K562 (cell line): Measurements from ENCODE around the gene AGO3.

Source experiments
- BACH1 ChIP-seq: fragments of 200-800 bp; sonication (Bioruptor generic); IDR thresholded peaks from 2 replicates; pipeline ENCODE4 v1.6.1; 2016; ENCODE audit warnings: missing genetic modification characterization, missing compliant biosample characterization
- C11orf30 ChIP-seq: fragments of 450-650 bp; IDR thresholded peaks from 2 replicates; pipeline ENCODE4 v1.6.1; 2016; ENCODE audit warnings: low read depth, mild to moderate bottlenecking
- CTCF ChIP-seq, 3 experiments: IDR thresholded peaks in 2 of 3; conservative IDR thresholded peaks in 1 of 3; 2 replicates each; pipeline ENCODE4 v1.5.1; 2011 to 2012; ENCODE audit warnings: low read length in 3 of 3, mild to moderate bottlenecking in 3 of 3, control low read depth in 2 of 3, improper control_type of control experiment in 1 of 3, inconsistent platforms in 1 of 3, low read depth in 1 of 3, mixed read lengths in 1 of 3, moderate library complexity in 1 of 3; ENCODE audit not compliant: insufficient read depth in 2 of 3
- DACH1 ChIP-seq: fragments of 450-650 bp; IDR thresholded peaks from 2 replicates; pipeline ENCODE4 v1.6.1; 2018; ENCODE audit not compliant: partially characterized antibody
- HMG20A ChIP-seq: fragments of 450-650 bp; formaldehyde crosslinking; conservative IDR thresholded peaks from 2 replicates; pipeline ENCODE4 v1.4.0; 2020; ENCODE audit warnings: mild to moderate bottlenecking, mixed read lengths
- MAX ChIP-seq: sonication (generic); formaldehyde crosslinking; IDR thresholded peaks from 2 replicates; pipeline ENCODE4 v1.9.0; 2022; ENCODE audit warnings: mild to moderate bottlenecking, missing genetic modification reagents
- MTF1 ChIP-seq: fragments of 250-450 bp; sonication (Bioruptor Pico); IDR thresholded peaks from 2 replicates; pipeline ENCODE4 v1.9.0; 2021; ENCODE audit warnings: moderate library complexity, mild to moderate bottlenecking, inconsistent platforms, borderline replicate concordance
- MYC ChIP-seq, 2 experiments: fragments of 250-450 bp in 1 of 2; sonication (Bioruptor Pico) in 1 of 2; IDR thresholded peaks; 2 replicates each; pipeline versions ENCODE4 v1.5.1 to v1.6.1; 2012 to 2021; ENCODE audit warnings: low read depth in 2 of 2, borderline replicate concordance in 1 of 2, improper control_type of control experiment in 1 of 2, low read length in 1 of 2, mild to moderate bottlenecking in 1 of 2, moderate library complexity in 1 of 2
- PTTG1 ChIP-seq: fragments of 450-650 bp; IDR thresholded peaks from 2 replicates; pipeline ENCODE4 v1.6.1; 2016; ENCODE audit warnings: low read depth, mild to moderate bottlenecking, missing genetic modification characterization, missing compliant biosample characterization
- RCOR1 ChIP-seq, 2 experiments: IDR thresholded peaks; 2 replicates each; pipeline ENCODE4 v1.6.1; 2012; ENCODE audit warnings: low read depth in 2 of 2, low read length in 2 of 2, borderline replicate concordance in 1 of 2, improper control_type of control experiment in 1 of 2
- SMC3 ChIP-seq: conservative IDR thresholded peaks from 2 replicates; pipeline ENCODE4 v1.6.1; 2011; ENCODE audit warnings: low read depth, low read length, improper control_type of control experiment; ENCODE audit not compliant: insufficient read depth
- STAG1 ChIP-seq: sonication (generic); formaldehyde crosslinking; IDR thresholded peaks from 2 replicates; pipeline ENCODE4 v1.5.0; 2020; ENCODE audit warnings: missing genetic modification reagents, borderline replicate concordance
- ZNF586 ChIP-seq: fragments of 450-650 bp; formaldehyde crosslinking; conservative IDR thresholded peaks from 2 replicates; pipeline ENCODE4 v1.4.0; 2020; ENCODE audit warnings: mild to moderate bottlenecking, moderate library complexity

- TF ChIP-seq DACH1: no peak
- no peak for TF ChIP-seq MAX (CRISPR knock-in tag)
- no peak for TF ChIP-seq PTTG1
- TF ChIP-seq CTCF (IDR thresholded peaks at IDR 0.05 in 2 of 3, conservative IDR thresholded peaks at IDR 0.05 in 1 of 3; ENCODE audit: insufficient read depth in 2 of 3, low read depth in 1 of 3, low read length in 3 of 3): no peak
- no peak for TF ChIP-seq RCOR1 (IDR thresholded peaks at IDR 0.05; ENCODE audit: borderline replicate concordance in 1 of 2, low read depth in 2 of 2, low read length in 2 of 2)
- TF ChIP-seq SMC3: no peak
- TF ChIP-seq STAG1: no peak
- TF ChIP-seq MTF1 (CRISPR knock-in tag): no peak
- TF ChIP-seq C11orf30: no peak
- TF ChIP-seq MYC (IDR thresholded peaks at IDR 0.05; ENCODE audit: low read depth, low read length): no peak
- TF ChIP-seq MYC (CRISPR knock-in tag; IDR thresholded peaks at IDR 0.05; ENCODE audit: borderline replicate concordance, low read depth): no peak
- TF ChIP-seq BACH1: no peak
- no peak for TF ChIP-seq ZNF586 (CRISPR knock-in tag)
- TF ChIP-seq HMG20A: no peak
Observed at GRCh38 chr1:35959304-35959703, 28.4 kb downstream of the AGO3 start.
